ENCODE data around the gene SLC41A3.

DNA sequence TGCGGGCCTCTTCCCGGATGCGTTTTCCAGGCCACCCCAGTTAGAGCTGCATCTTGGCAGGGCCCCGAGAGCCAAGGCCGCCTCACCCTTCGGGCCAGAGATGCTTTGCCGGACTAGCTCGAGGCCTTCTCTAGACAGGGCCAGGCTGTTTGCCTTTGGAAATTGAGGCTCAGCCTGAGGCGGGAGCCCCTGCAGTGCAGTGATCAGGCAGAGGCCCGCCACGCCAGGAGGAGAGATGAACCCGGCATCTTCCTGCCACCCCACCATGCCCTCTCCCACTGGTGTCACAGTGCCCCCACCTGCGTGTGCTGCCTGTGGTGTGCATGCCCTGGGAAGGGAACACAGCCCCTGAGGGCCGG lies 123.9 kb downstream of the SLC41A3 start:
- TF ChIP-seq POLR2A (IDR thresholded peaks at IDR 0.05) (no peak), POLR2AphosphoS5 (IDR thresholded peaks at IDR 0.05) (no peak), EP300 (IDR thresholded peaks at IDR 0.05) (no peak)
- TF ChIP-seq, protein P1, sequence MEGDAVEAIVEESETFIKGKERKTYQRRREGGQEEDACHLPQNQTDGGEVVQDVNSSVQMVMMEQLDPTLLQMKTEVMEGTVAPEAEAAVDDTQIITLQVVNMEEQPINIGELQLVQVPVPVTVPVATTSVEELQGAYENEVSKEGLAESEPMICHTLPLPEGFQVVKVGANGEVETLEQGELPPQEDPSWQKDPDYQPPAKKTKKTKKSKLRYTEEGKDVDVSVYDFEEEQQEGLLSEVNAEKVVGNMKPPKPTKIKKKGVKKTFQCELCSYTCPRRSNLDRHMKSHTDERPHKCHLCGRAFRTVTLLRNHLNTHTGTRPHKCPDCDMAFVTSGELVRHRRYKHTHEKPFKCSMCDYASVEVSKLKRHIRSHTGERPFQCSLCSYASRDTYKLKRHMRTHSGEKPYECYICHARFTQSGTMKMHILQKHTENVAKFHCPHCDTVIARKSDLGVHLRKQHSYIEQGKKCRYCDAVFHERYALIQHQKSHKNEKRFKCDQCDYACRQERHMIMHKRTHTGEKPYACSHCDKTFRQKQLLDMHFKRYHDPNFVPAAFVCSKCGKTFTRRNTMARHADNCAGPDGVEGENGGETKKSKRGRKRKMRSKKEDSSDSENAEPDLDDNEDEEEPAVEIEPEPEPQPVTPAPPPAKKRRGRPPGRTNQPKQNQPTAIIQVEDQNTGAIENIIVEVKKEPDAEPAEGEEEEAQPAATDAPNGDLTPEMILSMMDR (IDR thresholded peaks at IDR 0.05): no peak

Data from suprapubic skin (tissue), 4 donors.